Stimulated activated naive CD8-positive, alpha-beta T cell treated with anti-CD3 and anti-CD28 coated beads, Interleukin-15, Interleukin-2, amounts not matched to agents 100 ng/mL and 50 ng/mL, for 24 hours (primary cell): ENCODE results near the gene GATC.
A peak's percentile ranks its signal among the peaks of the same experiment; 100 is the strongest.

Experiments used
- H3K27ac Mint-ChIP-seq: one replicate; pipeline ENCODE4 v1.8.0; 2021; ENCODE audit warnings: mild to moderate bottlenecking, mixed read lengths
- H3K27me3 Mint-ChIP-seq: one replicate; pipeline ENCODE4 v1.8.0; 2021; ENCODE audit warnings: mixed read lengths
- H3K36me3 Mint-ChIP-seq: one replicate; pipeline ENCODE4 v1.8.0; 2021; ENCODE audit warnings: low read depth, mixed read lengths
- H3K4me1 Mint-ChIP-seq: one replicate; pipeline ENCODE4 v1.8.0; 2021; ENCODE audit warnings: low read depth, mixed read lengths
- H3K4me3 Mint-ChIP-seq: one replicate; pipeline ENCODE4 v1.8.0; 2021; ENCODE audit warnings: mild to moderate bottlenecking, mixed read lengths
- H3K9me3 Mint-ChIP-seq: one replicate; pipeline ENCODE4 v1.8.0; 2021; ENCODE audit warnings: mixed read lengths

GATC gene, protein sequence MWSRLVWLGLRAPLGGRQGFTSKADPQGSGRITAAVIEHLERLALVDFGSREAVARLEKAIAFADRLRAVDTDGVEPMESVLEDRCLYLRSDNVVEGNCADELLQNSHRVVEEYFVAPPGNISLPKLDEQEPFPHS

DNA sequence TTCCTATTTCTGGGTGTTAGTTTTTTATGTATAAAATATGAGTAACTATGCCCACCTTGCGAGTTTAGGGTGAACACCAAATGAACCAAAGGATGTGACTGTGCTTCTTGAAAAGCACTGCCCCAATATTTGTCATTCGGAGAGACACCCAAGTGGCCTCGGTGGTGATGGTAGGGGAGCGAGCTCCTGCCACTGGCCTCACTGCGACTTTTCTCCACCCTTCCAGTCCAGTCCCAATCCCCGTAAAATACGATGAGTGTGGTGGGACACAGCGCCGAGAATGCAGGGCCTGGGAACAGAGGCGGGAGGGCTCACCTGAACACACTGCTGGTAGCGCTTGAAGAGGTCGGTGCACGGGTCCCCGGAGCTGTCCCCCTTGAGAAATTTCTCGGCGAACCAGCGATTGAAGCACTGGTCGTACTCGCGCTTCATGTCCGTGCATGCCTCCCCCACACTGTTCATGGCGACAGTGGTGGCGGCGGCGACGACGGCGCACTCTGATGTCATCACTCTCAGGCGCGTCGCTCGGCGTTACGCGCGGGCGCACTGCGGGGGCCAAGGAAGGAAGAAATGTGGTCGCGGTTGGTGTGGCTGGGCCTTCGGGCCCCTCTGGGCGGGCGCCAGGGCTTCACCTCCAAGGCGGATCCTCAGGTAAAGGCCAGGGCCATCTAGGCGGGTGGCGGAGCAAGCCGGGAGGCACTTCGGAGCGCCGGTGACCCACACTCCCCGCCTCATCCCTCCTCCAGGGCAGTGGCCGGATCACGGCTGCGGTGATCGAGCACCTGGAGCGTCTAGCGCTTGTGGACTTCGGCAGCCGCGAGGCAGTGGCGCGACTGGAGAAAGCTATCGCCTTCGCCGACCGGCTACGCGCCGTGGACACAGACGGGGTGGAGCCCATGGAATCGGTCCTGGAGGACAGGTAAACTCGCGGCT lies at the start of gene GATC, which contains the start of gene TRIAP1:
Gene GATC, plus strand, starts transcription at position 534 of the 933 bp plus-strand sequence. Its CDS starts 37 bp downstream, at position 571.
Gene TRIAP1, minus strand, starts transcription at position 474 of the 933 bp plus-strand sequence. Its CDS starts 12 bp downstream, at position 462.
- Mint-ChIP-seq H3K4me1 (peaks cover 50% of the 10 kb centered on the region), H3K27me3 (peaks cover 4% of the 10 kb centered on the region), H3K36me3 (peaks cover 73% of the 10 kb centered on the region), H3K9me3 (no peaks in the 10 kb centered on the region), H3K4me3 (peak within 1 kb of the TSS; percentile 99), H3K27ac (peak within 1 kb of the TSS; percentile 97)

DNA sequence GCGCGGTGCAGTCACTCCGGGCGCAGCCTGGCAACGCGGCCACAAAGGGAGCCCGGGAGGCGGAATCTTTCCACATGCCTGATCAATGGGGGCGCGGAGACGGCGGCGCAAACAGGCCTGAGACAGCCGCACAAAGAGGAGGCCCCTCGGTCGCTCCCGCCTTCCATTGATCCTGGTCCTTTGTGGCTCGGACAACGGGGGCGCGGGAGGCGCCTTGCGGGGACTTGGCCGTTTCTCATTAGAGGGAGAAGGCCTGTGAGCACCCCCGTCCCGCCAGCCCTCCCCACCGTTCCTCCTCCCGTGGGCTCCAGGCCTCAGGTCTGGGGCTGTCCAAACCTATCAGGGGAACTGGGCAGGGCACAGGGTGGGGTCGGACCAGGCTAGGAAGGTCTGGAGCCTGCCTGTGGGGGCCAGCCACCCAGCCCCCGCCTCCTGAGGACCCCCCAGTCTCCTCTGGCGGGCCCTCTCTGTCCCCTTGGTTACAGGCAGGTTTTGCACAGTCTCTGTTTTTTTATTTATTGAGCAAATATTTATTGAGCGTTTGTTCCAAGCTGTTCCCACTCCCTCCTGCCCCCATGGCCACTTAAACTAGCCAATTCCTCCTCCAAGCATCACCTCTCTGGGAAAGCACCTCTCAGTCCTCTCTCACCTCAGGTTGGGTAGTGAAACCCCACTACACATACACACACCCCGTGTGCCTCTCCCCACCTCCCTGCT lies 48.3 kb upstream of the GATC start:
- Mint-ChIP-seq H3K27me3 (peaks cover 35% of the 10 kb centered on the region), H3K27ac (no peak overlapping the region), H3K4me3 (no peak overlapping the region), H3K36me3 (no peaks in the 10 kb centered on the region), H3K9me3 (no peaks in the 10 kb centered on the region), H3K4me1 (peaks cover 13% of the 10 kb centered on the region)

DNA sequence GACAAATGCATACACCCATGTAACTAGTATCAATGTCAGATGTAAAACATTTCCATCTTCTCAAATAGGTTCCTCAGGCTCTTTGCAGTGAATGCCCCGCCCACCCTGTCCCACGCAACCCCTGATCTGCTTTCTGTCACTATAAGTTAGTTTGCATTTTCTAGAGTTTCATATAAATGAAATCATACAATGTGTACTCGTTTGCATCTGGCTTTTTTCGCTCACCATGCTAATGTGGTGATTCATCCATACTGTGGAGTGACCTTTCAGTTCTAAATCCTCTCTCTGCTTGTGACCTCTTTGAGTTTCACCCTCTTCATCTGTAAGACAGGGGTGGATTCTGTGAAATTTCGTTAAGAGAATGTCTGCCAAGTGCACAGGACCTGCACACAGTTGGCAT lies 46.7 kb upstream of the GATC start:
- peaks cover 43% of the 10 kb centered on the region for H3K27me3 Mint-ChIP-seq
- H3K36me3 Mint-ChIP-seq: no peaks in the 10 kb centered on the region
- no peaks in the 10 kb centered on the region for H3K9me3 Mint-ChIP-seq
- no peak overlapping the region for H3K4me3 Mint-ChIP-seq
- H3K4me1 Mint-ChIP-seq: peaks cover 13% of the 10 kb centered on the region
- H3K27ac Mint-ChIP-seq: no peak overlapping the region

DNA sequence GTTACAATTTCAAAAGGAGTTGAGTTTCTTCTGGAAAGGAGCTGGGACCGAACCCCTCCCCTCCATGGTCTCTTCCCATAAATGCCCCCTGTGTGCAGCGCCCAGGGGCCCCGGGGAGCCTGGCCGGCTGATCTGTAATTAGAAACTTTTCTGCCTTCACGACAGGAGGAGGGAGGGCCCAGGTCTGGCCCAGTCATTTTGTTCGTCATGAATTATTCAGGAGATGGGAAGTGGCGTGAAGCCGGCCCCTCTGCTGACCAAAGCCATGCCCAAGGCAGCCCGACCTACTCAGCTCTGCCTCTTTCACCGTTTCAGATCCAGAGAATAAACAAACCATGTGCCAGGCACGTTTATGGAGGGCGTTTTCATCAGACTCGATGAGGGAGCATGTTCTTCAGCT lies 44.0 kb upstream of the GATC start:
- Mint-ChIP-seq H3K36me3 (no peaks in the 10 kb centered on the region), H3K27me3 (peaks cover 27% of the 10 kb centered on the region), H3K9me3 (no peaks in the 10 kb centered on the region), H3K4me3 (no peak overlapping the region), H3K4me1 (peaks cover 13% of the 10 kb centered on the region), H3K27ac (no peak overlapping the region)

DNA sequence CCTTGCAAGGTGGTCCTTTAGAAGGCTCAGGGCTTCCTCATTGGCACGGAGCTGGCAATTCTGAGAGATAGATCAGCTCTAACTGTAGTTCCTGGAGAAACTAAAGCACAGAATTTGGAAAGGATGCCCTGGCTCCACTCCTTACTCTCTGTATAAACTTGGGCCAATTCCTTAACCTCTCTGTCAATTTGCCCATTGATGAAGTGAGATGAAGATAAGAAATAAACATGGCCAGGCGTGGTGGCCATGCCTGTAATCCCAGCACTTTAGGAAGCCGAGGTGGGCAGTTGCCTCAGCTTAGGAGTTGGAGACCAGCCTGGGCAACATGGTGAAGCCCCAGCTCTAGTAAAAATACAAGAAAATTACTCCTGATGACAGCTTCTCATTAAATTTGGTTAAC lies 42.4 kb upstream of the GATC start:
- Mint-ChIP-seq H3K27ac (no peak overlapping the region), H3K27me3 (peaks cover 19% of the 10 kb centered on the region), H3K4me1 (peaks cover 9% of the 10 kb centered on the region), H3K9me3 (no peaks in the 10 kb centered on the region), H3K4me3 (no peak overlapping the region), H3K36me3 (no peaks in the 10 kb centered on the region)

DNA sequence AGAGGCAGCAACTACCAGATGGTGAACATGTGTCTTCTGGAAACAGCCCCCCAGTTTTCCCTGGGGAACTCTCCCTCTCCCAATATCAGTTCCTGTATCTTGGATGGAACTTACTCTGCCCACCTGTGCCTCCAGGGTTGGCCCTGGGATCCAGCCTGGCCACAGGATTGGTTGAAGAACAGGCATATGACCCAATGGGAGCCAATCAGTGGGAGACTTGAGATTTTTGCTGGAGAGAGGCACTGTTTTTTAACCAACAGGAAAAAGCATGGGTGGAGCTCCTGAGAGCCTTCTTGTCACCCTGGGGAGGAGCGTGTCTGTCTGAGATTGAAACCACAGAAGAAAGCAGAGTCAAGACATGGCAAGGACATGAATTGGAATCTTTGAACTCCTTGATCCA lies 42.0 kb upstream of the GATC start:
- H3K4me3 Mint-ChIP-seq: no peak overlapping the region
- peaks cover 7% of the 10 kb centered on the region for H3K4me1 Mint-ChIP-seq
- no peaks in the 10 kb centered on the region for H3K9me3 Mint-ChIP-seq
- H3K27me3 Mint-ChIP-seq: peaks cover 19% of the 10 kb centered on the region
- no peaks in the 10 kb centered on the region for H3K36me3 Mint-ChIP-seq
- H3K27ac Mint-ChIP-seq: no peak overlapping the region

DNA sequence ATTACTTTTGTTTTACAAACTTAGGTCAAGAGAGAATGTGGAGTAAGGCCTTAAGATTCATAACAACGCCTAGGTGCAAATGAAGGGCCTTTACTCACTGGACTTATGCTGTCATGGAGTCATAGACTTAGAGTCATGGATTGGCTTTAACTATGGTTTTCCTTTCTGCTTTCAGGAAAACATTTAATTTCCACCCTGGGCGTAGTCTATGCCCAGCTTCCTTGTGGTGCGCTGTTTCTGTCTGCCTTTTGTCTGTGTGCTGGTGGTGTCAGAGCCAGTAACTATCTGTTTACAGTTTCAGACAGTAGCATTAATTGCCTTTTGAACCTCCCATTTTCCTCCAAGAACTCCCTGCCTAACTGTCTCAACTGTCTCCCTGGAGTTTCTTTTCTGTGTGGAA lies 40.2 kb upstream of the GATC start:
- Mint-ChIP-seq H3K9me3 (no peaks in the 10 kb centered on the region), H3K36me3 (no peaks in the 10 kb centered on the region)

DNA sequence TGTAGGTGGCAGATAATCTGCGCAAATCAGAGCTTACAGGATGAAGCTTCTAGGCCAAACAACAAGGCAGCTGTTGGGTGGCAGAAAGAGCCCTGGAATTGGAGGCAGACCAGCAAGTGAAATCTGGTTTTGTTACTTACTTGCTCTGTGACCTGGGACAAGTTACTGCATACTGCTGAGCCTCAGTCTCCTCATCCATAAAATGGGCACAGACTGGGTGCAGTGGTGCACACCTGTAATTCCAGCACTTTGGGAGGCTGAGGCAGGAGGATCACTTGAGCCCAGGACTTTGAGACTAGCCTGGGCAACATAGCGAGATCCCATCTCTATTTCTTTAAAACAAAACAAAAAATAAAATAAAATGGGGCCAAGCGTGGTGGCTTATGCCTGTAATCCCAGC lies 39.7 kb upstream of the GATC start:
- Mint-ChIP-seq H3K4me1 (no peaks in the 10 kb centered on the region), H3K4me3 (no peak overlapping the region), H3K27me3 (peaks cover 8% of the 10 kb centered on the region), H3K36me3 (no peaks in the 10 kb centered on the region), H3K27ac (no peak overlapping the region), H3K9me3 (no peaks in the 10 kb centered on the region)

More for the DNA sequence above, 40.2 kb upstream of the GATC start:
- no peak overlapping the region for H3K27ac Mint-ChIP-seq
- H3K4me1 Mint-ChIP-seq: no peaks in the 10 kb centered on the region
- H3K4me3 Mint-ChIP-seq: no peak overlapping the region
- peaks cover 8% of the 10 kb centered on the region for H3K27me3 Mint-ChIP-seq

DNA sequence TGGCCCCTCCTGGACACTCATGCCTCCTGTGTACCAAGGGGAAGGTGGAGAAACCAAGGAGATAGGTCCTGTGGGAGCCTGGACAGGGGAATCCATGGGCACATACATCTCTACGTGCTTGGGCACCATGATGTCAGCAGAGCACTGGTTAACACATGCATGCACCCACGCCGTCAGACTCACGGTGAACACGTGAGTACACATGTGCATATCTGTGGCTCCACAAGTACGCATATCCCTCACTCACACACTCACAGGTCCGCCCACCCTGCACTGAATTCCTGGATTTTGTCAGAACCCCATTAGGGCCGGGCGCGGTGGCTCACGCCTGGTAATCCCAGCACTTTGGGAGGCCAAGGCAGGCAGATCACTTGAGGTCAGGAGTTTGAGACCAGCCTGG lies 37.5 kb upstream of the GATC start:
- Mint-ChIP-seq H3K27me3 (peaks cover 2% of the 10 kb centered on the region), H3K36me3 (no peaks in the 10 kb centered on the region), H3K9me3 (no peaks in the 10 kb centered on the region), H3K27ac (no peak overlapping the region), H3K4me1 (no peaks in the 10 kb centered on the region), H3K4me3 (no peak overlapping the region)

DNA sequence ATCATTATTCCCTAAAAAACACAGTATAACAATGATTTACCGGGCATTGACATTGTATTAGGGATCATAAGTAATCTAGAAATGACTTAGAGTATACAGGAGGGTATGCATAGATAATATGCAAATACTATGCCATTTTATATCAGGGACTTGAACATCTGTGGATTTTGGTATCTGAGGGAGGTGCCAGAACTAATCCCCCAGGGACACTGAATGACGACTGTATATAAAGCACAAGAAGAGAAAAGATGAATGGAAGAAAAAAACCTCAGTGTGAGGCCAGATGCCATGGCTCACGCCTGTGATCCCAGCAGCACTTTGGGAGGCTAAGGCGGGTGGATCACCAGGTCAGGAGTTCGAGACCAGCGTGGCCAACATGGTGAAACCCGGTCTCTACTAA lies 33.8 kb upstream of the GATC start:
- no peak overlapping the region for H3K27ac Mint-ChIP-seq
- no peaks in the 10 kb centered on the region for H3K36me3 Mint-ChIP-seq
- no peaks in the 10 kb centered on the region for H3K4me1 Mint-ChIP-seq
- no peaks in the 10 kb centered on the region for H3K9me3 Mint-ChIP-seq
- H3K27me3 Mint-ChIP-seq: no peaks in the 10 kb centered on the region
- no peak overlapping the region for H3K4me3 Mint-ChIP-seq

DNA sequence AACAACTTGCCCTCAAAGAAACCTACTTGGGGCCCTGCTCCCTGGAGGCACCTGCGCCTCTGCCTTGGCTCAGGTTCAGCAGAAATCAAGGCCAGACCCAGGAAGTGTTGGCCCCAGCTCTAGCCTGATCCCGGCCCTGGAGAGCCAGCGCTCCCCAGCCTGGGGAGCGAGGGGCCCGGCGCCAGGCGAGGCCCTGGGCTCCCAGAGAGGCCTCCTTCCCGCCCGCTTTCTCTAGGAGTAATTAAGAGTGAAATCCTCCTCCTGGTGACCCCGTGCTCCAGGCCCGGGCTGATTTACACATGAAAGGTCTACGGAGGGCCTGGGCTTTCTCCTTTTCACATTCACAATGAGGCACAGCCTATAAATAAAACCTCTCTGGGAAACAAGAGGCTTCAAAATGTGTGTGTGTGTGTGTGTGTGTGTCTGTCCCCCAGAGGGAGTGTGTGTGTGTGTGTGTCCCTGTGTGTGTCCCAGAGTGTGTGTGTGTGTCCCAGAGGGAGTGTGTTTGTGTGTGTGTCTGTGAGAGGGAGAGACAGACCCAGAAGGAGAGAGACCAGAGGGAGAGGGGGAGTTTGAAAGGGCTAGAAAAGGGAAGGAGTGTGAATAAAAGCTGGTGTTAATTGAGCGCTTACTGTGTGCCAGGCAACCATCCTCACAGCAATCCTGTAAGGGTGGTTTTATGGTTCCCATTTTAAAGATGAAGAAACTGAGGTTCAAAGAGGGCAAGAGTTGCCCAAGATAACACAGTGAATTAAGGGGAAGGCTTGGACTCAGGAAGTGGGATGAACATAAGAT lies 32.1 kb upstream of the GATC start:
- H3K9me3 Mint-ChIP-seq: no peaks in the 10 kb centered on the region
- no peaks in the 10 kb centered on the region for H3K4me1 Mint-ChIP-seq
- H3K27me3 Mint-ChIP-seq: no peaks in the 10 kb centered on the region
- no peaks in the 10 kb centered on the region for H3K36me3 Mint-ChIP-seq
- H3K4me3 Mint-ChIP-seq: no peak overlapping the region
- no peak overlapping the region for H3K27ac Mint-ChIP-seq

DNA sequence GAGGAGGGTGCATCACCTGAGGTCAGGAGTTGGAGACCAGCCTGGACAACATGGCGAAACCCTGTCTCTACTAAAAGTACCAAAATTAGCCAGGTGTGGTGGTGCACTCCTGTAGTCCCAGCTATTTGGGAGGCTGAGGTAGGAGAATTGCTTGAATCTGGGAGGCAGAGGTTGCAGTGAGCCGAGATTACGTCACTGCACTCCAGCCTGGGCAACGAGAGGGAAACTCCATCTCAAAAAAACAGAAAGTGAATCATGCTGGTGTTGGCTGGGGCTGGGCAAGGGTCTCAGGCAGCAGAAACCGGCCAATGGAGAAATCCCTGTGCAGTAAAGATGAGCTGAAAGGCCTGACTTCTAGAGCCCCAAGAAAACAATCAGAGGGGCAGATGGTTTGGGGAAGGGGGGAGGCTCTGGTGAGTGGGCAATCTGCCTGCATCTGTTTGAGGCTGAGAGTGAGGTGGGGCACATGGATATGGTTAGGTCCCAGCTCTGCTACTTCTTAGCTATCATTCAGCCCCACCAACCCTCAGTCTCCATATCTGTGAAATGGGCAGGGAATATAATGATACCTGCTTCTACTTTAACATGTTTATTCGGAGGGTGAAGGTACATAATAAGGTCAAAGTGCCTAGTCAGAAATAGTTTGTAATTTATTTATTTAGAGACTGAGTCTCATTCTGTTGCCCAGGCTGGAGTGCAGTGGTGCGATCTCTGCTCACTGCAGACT lies 29.6 kb upstream of the GATC start:
- H3K4me1 Mint-ChIP-seq: no peaks in the 10 kb centered on the region
- H3K4me3 Mint-ChIP-seq: no peak overlapping the region
- no peaks in the 10 kb centered on the region for H3K27me3 Mint-ChIP-seq
- no peaks in the 10 kb centered on the region for H3K36me3 Mint-ChIP-seq
- H3K27ac Mint-ChIP-seq: no peak overlapping the region
- no peaks in the 10 kb centered on the region for H3K9me3 Mint-ChIP-seq

DNA sequence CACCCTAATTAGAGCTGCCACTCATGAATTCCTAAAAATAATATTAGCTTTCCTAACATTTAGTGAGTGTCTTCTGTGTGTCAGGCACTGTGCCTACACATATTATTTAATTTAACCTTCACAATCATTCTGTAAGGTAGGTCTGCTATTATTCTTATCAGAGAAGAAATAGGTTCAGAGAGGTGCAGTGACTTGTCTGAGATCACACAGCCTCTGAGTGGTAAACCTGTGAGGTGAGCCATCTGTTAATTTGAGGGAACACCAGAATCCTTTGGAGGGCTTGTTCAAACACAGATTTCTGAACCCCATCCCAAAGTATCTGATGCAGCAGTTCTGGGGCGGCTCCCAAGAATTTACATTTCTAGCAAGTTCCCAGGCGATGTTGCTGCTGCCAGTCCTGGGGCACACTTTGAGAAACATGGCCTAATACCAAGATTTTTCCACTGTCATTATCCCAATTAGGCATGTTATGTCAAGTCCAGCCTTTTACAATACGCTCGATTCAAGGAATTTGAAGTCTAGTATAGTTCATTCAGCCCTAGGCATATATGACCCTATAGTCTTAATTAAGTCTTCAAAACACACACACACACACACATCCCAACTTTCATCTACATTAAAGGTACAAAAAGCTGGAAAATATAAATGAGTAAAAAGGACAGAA lies 28.2 kb upstream of the GATC start:
- Mint-ChIP-seq H3K27me3 (no peaks in the 10 kb centered on the region), H3K27ac (no peak overlapping the region), H3K4me3 (no peak overlapping the region), H3K36me3 (no peaks in the 10 kb centered on the region), H3K4me1 (no peaks in the 10 kb centered on the region), H3K9me3 (no peaks in the 10 kb centered on the region)

DNA sequence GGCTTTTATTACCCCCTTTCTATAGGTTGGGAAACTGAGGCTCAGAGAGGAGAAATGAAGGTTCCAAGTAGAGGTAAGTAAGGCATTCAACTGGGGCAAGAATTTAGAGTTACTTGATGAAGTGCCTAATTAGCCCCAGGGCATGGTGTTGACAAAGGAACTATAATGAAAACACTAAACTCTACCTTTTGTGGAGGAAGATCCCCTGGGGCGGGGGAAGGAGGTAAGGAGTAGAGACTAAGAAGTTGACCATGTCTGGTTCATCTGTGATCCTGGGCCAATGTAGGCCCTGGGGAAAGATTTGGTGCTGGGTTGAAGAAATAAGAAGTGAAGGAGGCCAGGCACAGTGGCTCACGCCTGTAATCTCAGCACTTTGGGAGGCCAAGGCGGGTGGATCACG lies 24.5 kb upstream of the GATC start:
- Mint-ChIP-seq H3K9me3 (no peaks in the 10 kb centered on the region), H3K36me3 (no peaks in the 10 kb centered on the region), H3K27me3 (no peaks in the 10 kb centered on the region), H3K4me1 (no peaks in the 10 kb centered on the region), H3K4me3 (no peak overlapping the region), H3K27ac (no peak overlapping the region)
